GM12891 (cell line): Measurements from ENCODE around the gene FOXO3.

Experiments used
- DNase-seq: peaks from one replicate; pipeline ENCODE4 v3.0.0; 2011; ENCODE audit warnings: low spot score; ENCODE audit not compliant: insufficient read length
- FAIRE-seq: peaks from 2 replicates; lab custom pipeline; 2011; peaks lifted over from hg19 to GRCh38; lab: Jason Lieb, UNC
- PAX5 ChIP-seq: IDR thresholded peaks from 2 replicates; pipeline ENCODE4 v1.6.1; 2011; ENCODE audit warnings: low read length, moderate library complexity, mild to moderate bottlenecking; ENCODE audit not compliant: insufficient read depth, severe bottlenecking
- POLR2A ChIP-seq: IDR thresholded peaks from 2 replicates; pipeline ENCODE4 v1.6.1; 2011; ENCODE audit warnings: low read depth, low read length, control low read depth
- POLR2AphosphoS5 ChIP-seq: IDR thresholded peaks from 2 replicates; pipeline ENCODE4 v1.6.1; 2011; ENCODE audit warnings: low read depth, low read length, control low read depth
- POU2F2 ChIP-seq: IDR thresholded peaks from 2 replicates; pipeline ENCODE4 v1.6.1; 2011; ENCODE audit warnings: low read depth, mild to moderate bottlenecking, control low read depth, low read length, moderate library complexity
- SPI1 ChIP-seq: IDR thresholded peaks from 2 replicates; pipeline ENCODE4 v1.6.1; 2011; ENCODE audit warnings: low read depth, low read length, control low read depth
- TAF1 ChIP-seq: IDR thresholded peaks from 2 replicates; pipeline ENCODE4 v1.6.1; 2011; ENCODE audit warnings: low read depth, low read length, control low read depth

FOXO3 gene

DNA sequence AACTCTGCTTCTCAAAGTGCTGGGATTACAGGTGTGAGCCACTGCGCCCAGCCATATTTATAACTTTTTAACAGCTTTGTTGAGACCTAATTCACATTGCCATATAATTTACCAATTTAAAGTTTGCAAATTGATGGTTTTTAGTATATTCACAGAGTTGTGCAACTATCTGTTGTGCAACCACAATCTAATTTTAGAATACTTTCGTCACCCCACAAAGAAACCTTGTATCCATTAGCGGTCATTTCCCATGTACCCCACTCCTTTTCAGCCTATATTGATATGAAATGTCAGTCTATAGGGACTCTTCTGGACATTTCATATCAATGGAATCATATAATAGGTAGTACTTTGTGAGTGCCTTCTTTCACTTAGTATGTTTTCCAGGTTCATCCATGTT, 55.8 kb downstream of the FOXO3 start:
- DNase-seq: no peak
- FAIRE-seq: no peak

DNA sequence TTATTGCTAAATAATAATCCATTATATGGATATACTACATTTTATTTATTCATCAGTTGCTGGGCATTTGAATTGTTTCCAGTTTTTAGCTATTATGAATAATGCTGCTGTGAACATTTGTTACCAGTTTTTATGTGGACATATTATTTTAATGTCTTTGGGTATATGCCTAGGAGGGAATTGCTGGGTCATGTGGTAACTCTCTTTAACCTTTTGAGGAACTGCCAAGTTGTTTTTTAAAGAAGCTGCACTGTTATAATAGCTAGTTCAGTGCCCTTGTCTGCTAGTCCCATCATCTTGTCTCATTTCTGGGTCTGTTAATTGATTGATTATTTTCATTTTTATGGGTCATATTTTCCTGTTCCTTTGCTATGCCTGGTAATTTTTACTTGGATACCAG, 56.3 kb downstream of the FOXO3 start:
- no peak for TF ChIP-seq SPI1
- TF ChIP-seq POLR2A: no peak
- no peak for TF ChIP-seq POLR2AphosphoS5
- TF ChIP-seq TAF1: no peak
- TF ChIP-seq PAX5: no peak
- no peak for TF ChIP-seq POU2F2
- FAIRE-seq: no peak
- no peak for DNase-seq

More for the DNA sequence above, 55.8 kb downstream of the FOXO3 start:
- no peak for TF ChIP-seq SPI1
- no peak for TF ChIP-seq POU2F2
- TF ChIP-seq POLR2AphosphoS5: no peak
- TF ChIP-seq TAF1: no peak
- no peak for TF ChIP-seq PAX5
- TF ChIP-seq POLR2A: no peak

- no peak for FAIRE-seq
- TF ChIP-seq SPI1 (no peak), POLR2A (no peak), PAX5 (no peak), TAF1 (no peak), POLR2AphosphoS5 (no peak), POU2F2 (no peak)
- DNase-seq: no peak
Observed at GRCh38 chr6:108618623-108619152, 58.0 kb downstream of the FOXO3 start.

GRCh38 chr6:108619431-108620197, 58.9 kb downstream of the FOXO3 start:
- DNase-seq (no peak), FAIRE-seq (no peak)

GRCh38 chr6:108621117-108621516, 60.4 kb downstream of the FOXO3 start:
- no peak for DNase-seq
- TF ChIP-seq PAX5 (no peak), SPI1 (no peak), POU2F2 (no peak), POLR2AphosphoS5 (no peak), TAF1 (no peak), POLR2A (no peak)
- no peak for FAIRE-seq

More at GRCh38 chr6:108619431-108620197, 58.9 kb downstream of the FOXO3 start:
- TF ChIP-seq TAF1 (no peak), POLR2AphosphoS5 (no peak), PAX5 (no peak), POU2F2 (no peak), POLR2A (no peak), SPI1 (no peak)

DNA sequence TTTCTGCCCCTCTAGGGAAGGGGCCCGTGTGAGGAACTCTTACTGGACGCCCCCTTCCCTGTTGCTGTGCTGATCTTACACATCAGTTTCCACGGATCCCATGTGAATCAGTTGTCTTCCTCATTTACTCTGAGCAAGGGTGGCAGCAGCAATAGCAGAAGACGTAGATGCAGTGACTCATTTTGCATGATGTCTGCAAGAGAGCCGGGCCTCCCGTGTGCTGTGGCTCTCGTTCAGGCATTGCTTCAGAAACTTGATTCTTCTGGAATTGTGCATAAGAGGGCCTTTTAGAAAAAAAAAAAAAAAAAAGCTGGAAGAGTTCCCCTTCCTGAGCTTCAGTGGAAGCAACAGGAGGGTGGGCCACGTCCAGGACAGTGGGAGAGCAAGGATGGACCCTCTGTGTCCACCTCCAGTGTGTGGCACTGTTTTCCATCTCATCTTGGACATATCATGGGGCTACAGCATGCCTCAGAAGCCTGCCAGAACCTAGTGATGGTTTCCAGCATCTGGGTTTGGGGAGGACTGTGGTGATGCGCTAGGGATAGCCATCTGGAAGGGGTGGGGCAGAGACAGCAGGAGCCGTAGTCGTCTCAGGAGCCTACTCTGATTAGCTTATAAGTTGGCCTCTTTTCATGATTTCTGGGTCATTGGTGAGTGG, 62.1 kb downstream of the FOXO3 start:
- DNase-seq (no peak), FAIRE-seq (no peak)
- no peak for TF ChIP-seq POLR2A
- no peak for TF ChIP-seq TAF1

DNA sequence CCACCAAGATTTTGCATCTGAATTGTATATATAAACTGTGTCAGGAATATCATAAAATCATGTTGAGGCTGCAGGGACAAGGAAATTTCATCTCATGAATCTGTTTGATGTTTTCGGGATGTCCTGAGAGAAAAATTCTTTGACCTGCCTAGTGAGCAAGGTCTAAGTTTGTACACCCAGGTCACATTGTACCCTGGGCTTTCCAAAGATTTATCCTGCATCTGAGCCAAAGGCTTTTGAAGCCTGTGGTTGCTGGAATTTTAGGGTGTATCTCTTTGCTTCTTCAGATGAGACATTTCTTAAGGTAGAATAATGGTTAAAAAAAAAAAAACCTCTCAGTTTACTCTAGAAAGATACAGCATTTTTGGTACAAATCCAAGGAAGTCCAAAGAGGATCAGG, 63.3 kb downstream of the FOXO3 start:
- FAIRE-seq: no peak
- TF ChIP-seq POU2F2 (no peak), TAF1 (no peak), SPI1 (no peak), PAX5 (no peak), POLR2AphosphoS5 (no peak), POLR2A (no peak)
- DNase-seq: no peak

DNA sequence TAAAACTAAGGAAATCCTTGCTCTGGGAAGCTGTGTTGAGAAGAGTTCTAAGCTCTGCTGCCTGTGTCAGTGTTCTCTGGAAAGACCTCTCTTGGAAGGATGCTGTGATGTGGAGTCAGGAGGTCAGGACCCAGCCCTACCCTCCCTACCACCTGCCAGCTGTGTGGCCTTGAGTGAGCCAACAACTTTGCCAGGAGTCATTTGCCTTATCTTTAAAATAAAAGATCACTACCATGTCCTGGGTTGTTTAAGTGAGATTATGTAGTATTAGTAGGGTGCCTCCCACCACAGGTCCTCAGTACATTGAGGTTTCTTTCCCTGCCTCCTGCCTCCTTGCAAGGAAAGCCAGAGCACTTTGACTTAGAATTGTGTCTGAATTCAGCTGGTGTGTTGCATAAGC, 64.9 kb downstream of the FOXO3 start:
- DNase-seq (no peak), FAIRE-seq (no peak)
- TF ChIP-seq POLR2A (no peak), TAF1 (no peak), POU2F2 (no peak), POLR2AphosphoS5 (no peak), SPI1 (no peak), PAX5 (no peak)

DNA sequence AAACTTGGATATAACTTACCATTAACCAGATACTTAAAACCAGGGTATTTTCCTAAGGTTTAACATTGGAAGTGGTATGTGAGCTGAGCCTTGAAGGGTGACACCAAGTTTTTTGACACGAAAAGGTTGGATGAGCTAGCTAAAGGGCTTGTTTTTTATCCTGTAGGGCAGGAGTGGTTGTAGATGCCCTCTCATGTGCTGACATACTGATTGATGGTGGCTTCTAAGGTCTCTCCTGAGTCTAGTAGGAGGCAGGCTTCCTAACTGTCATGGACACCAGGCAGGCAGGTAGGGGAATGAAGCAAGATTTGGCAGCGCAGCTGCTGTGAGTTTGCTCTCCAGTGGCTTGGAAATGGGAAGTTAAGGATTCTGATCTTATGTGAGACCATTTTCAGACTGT, 66.1 kb downstream of the FOXO3 start:
- DNase-seq: no peak
- no peak for TF ChIP-seq POU2F2
- TF ChIP-seq POLR2A: no peak
- TF ChIP-seq PAX5: no peak
- no peak for TF ChIP-seq TAF1
- TF ChIP-seq POLR2AphosphoS5: no peak
- TF ChIP-seq SPI1: no peak
- FAIRE-seq: no peak
